ENCODE results near the gene FGFBP2.

Gene FGFBP2

GRCh38 chr4:15963001-15963451 lies at the start of gene FGFBP2:
Gene FGFBP2, minus strand, starts transcription at chr4:15963175. Its CDS starts 46 bp downstream, at chr4:15963129.
- no peak for DNase-seq

- DNase-seq: no peak
These were observed 48.2 kb upstream of the FGFBP2 start for GRCh38 chr4:16011173-16011572.

DNA sequence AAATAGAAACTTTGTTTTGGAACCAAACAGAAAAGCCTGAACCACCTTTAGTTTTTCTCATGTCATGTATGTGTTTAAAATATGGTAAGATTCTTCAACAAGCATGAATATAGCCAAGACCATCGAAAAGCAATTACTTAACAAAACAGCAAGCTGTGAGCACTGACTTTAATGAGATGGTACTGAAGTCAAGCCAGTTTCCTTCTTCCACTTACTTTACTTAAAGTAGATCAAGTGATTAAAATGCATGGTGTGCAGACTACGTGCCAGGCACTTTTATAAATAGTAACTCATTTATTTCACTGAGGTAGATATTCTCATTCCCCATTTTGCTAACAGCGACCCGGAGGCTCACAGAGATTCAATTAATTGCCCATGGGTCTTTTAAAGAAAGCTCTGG lies 46.2 kb upstream of the FGFBP2 start:
- DNase-seq: no peak

DNA sequence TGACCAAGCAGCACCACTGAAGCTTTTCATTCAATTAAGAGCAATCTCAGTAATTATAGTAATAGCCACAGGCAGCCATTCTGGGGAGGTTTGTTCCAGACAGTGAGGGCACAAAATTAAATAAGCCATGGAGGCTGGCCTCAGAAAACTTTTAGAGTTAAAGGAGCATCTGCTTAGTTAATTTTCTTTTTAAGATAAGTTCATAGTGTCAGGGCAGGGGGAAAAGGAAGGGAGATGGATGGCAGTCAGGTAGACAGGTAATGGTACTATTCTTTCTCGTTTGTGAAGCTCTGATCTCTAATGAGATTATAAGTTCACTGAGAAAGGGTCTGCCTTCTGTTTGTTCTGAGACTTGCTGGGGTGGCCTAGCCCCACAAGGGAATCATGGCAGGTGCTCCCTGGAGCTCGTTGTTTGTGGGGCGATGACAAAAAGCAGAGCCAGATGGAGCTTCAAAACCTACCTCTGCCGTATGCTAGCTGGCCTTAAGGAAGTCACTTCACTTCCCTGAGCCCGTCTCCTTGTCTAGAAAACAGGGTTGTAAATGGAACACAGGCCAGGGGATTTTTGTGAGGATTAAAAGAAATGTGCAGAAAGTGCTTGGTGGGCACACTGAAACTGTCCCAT lies 44.6 kb upstream of the FGFBP2 start:
- DNase-seq: no peak

GRCh38 chr4:16006771-16007446 lies 43.9 kb upstream of the FGFBP2 start:
- no peak for DNase-seq

DNA sequence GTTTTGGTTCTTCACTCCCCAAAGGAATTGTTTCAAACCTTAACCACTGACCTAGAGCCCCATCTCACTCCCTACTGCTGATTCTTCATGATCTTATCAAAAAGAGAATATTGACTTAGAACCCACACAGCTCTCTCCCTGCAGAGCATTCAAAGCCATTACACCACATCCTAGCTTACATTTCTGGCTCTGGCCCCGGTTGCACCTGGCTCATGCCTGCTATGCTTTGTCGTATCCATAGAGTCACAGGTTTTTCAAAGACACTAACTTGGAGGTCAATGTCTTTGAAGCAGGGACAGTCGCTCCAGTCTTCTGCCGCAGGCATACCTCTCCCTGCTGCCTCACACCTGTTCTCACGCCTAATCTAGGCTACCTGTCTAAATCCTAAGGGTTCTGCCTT lies 42.7 kb upstream of the FGFBP2 start:
- no peak for DNase-seq

- peak; percentile 10 for DNase-seq
These were observed 38.5 kb upstream of the FGFBP2 start for GRCh38 chr4:16001484-16001858.

- DNase-seq: no peak
These were observed 37.9 kb upstream of the FGFBP2 start for GRCh38 chr4:16000708-16001483.

- DNase-seq: no peak
These were observed 33.8 kb upstream of the FGFBP2 start for GRCh38 chr4:15996773-15997172.

- no peak for DNase-seq
These were observed 32.9 kb upstream of the FGFBP2 start for GRCh38 chr4:15995826-15996225.

DNA sequence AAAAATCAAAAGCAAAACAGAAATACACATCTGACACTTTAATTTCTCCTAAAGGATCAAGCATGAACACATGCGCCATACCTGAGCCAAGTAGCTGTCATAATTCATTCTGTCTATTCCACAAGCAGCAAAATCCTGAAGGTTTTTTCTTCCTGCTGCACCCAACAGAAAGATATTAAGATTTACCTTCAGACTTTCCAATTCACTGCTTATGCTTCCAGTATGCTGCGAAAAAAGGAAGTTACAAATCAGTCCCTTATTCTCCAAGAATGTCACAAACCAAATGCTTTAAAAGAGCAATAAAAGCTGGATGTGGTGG lies 29.2 kb upstream of the FGFBP2 start:
- no peak for DNase-seq

GRCh38 chr4:15990570-15991285 lies 27.8 kb upstream of the FGFBP2 start:
- no peak for DNase-seq

- DNase-seq: no peak
These were observed 26.4 kb upstream of the FGFBP2 start for GRCh38 chr4:15989424-15989823.

GRCh38 chr4:15988222-15988621 lies 25.2 kb upstream of the FGFBP2 start:
- no peak for DNase-seq

DNA sequence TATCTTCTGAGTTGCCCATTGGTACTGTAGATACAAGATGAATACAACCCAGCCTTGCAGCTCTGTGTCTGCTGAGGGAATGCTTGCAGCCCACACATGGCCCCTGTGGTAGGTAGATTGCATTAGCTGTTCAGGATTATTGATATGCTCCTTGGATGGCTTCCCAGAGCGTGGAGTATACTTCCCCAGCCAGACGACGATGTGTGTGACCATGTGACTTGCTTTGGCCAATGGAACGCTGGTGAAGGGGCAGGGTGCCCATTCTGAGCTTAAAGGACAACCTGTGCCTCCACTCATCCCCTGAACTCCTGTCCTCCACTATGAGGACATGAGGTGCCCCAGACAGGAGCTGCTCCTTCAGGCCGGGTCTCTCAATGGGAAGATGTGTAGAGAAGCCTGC lies 23.9 kb upstream of the FGFBP2 start:
- no peak for DNase-seq

- DNase-seq: no peak
These were observed 20.6 kb upstream of the FGFBP2 start for GRCh38 chr4:15983610-15984009.

DNA sequence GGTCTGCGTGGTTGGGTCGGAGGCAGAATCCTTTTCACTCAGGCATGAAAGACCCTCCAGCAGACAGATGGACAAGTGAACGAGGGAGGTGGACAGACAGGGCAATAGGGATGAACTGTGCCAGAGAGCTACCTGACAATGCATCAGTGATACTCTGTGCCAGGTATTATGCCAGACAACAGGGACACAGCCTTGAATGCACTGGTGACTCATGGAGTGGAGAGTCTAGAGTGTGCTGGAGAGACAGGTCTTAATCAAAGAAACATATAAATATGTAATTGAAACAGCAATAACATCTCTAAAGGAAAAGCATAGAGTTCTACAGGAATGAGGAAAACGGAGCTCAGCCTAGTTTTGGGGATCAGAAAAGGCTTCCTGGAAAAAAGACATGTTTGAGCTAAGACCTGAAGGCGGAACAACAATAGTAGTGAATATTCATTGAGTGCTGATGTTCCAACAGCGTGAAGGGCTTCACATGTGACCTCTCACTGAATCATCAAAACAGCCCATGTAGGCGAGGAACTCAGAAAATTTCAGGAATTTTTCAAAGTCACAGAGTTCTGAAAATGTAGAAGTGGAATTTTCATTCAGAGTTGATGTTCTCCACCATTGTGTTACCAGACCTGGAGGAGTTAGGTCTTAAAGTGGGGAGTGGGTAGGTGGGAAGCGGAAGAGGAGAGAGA lies 20.0 kb upstream of the FGFBP2 start:
- DNase-seq: no peak

DNA sequence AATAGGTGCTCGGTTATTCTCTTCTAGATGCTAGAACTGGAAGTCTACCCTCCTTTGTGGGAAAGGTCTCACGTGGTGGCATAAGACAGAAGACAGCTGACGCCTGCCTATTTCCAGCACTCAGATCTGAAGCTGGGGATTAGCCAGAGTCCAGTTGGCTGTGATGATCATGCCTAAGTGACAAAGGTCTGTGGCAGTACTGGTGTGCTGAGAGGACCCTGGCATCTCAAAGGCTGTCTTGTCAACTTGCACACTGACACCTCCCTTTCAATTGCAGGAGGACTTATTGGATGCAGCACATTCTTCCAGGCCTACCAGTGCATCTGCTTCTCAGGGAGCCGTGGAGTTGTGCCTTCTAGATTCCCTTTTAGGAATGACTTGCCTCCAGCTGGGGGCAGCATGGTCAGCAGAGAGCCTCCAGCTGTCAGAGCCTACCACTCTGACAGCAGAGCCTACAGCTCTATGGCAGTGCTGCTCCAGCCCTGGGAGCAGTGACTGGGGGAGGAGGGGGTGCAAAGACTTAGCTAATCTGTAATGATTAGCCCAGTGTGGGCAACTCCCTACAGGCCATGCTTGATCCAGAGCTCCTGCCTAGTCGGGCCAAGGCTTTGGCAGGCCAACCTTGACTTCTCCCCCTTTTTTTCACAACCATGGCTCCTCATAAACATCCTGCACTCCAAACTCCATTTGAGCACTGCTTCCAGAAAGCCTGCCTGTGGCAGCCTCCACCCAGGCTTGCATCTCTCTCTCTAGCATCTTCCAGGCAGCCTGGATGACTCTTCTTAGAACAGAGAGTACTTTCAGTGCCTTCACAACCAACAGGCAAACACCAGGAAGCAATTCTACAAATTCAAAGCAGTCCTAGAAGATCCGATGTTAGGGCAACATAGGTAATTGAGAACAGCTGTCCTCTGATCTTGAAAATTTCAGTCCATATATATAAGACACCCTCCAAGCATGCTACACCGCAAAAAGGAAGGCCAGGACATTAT lies 13.8 kb upstream of the FGFBP2 start:
- no peak for DNase-seq

DNA sequence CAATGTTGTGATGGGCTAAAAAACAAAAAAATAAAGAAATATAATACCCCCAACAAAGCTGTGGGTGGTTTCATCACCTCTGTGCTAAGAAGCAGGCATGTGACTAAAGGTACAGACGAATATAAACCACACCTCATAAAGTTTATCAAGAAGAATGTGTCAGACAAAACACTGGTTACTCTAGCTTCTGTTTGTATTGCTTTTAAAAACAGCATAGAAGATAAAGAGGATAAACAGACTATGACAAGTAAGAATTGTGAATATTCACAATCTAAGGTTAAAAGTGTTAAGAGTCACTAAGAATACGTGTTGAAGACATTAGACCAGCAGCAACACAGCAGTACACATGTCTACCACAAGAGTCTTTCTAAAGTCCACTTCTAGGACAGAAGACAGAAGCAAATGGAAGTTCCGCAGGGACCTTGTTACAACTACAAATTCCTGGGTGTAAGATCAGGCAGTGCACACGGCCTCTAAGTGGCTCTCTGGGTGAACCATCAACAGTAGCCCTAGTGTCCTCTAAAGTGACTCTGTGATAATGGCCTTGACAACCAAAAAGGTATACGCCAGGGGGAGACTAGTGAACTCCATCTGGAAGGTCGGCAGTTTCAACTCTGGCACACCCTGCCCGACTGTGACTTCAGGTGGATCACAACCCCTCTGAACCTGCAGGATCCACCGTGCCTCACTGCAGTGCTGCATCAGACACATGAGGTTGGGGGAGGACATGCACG lies 8.3 kb upstream of the FGFBP2 start:
- DNase-seq: no peak

DNA sequence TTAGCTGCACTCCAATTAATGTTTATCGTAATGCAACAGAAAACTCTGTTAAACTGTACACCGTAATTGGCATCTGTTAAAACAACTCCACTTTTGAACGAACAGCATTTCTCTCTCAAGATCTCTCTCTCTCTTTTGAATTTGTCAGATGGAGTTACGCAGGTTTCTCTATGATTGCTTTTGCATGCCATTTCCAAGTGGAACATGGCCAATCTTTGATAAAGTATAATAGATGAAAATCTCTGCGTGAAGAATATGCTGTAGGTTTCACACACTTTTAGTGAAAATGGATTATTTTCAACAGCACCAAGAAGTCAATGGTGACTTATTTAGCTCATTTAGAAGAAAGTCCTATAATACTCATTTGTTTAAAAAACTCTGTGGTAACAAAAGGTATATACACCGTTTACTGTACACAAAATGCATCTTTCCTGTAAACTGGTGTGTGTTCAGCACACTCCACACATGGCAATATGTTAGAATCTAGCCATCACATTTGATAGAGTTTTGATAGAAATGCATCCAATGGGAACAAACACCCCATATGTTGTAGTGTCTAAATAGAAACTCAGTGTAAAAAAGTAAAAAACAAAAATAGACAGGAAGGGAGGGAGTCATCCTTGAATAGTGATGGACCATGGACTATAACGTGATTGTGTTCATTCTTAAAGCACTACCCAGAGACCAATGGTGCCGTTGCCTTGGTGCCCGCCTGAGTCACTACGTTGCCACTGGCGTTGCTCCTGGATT lies 5.8 kb upstream of the FGFBP2 start:
- no peak for DNase-seq

Measured in NCI-H1694 treated with DMSO at 0.1 percent for 48 hours (cell line).